ENCODE data around the gene FBXL5.

The FBXL5 gene

DNA sequence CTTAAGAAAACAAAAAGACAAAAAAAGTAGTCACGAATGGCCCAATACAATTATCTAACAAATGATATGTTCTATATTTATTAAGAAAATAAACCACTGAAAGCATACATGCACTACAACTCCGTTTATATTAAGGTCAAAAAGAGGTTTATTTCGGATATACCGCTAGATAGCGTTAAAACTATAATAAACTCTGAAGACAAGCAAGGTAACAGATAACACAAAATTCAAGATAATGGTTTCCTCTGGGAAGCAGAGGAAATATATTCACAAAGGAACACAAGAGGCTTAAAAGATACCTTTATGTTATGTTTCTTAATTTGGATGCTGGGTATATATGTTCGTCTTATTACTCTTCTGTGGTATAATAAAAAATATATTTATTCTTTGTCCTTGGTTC is 21.7 kb upstream of the FBXL5 start:
- no peak for DNase-seq (ENCODE audit: low read depth)

DNA sequence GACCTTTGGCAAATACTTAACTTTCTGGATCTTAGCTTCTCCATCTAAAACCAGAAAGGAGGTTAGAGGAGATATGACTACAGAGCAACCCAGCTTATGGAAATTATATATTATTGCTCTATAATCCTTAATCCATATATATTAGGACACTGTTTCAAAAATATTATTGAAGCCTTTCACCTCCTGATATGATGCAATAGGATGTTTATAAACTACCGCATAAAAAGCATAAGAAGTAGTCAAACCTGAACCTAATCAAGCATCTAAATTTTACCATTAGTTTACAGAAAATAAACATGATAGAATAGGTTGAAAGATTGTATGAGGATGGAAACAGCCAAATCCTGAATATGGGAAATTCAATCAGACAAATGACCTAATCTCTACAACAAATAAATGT is 20.9 kb upstream of the FBXL5 start:
- DNase-seq (ENCODE audit: low read depth) = no peak

GRCh38 chr4:15675356-15675755 is 20.2 kb upstream of the FBXL5 start:
- no peak for DNase-seq (ENCODE audit: low read depth)

GRCh38 chr4:15674926-15675325 is 19.8 kb upstream of the FBXL5 start:
- DNase-seq (ENCODE audit: low read depth) = no peak

GRCh38 chr4:15674046-15674445 is 18.9 kb upstream of the FBXL5 start:
- no peak for DNase-seq (ENCODE audit: low read depth)

- DNase-seq (ENCODE audit: low read depth) = no peak
Observed at GRCh38 chr4:15673337-15673736, 18.2 kb upstream of the FBXL5 start.

- DNase-seq (ENCODE audit: low read depth) = no peak
Observed at GRCh38 chr4:15672101-15672500, 16.9 kb upstream of the FBXL5 start.

GRCh38 chr4:15670576-15670975 is 15.4 kb upstream of the FBXL5 start:
- DNase-seq (ENCODE audit: low read depth) = no peak

DNA sequence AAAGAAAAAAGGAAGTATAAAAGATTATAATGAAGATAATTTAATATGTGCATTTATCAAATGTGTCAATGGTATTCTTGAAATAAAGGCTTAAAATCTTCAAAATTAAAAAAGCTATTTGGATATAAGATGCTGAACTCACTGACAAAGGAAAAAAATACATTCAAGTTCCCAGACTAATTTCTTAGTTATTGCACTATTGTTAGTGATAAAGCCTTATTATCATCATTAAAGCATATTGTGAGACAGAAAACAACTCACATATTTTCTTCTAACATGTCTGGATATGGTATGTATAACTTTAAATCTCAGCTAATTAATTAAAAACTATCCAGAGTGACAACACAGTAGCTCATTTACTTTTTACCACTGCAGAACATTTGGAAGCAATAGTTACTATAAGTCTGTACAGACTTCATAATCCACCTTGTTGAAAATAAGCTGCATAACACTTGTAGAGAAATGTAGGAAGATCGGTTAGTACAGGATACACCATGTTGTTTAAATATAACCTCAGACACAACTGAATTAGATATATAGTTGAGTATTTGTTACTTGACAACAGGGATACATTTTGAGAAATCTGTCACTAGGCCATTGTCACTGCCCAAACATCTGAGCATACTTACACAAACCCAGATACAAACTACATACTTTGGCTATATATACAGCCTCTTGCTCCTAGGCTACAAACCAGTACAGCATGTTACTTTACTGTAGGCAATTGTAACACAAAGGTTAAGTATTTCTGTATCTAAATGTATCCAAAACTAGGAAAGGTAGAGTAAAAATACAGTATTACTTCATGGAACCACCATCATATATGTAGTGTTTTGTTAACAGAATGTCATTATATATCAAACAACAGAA is 13.6 kb upstream of the FBXL5 start:
- DNase-seq (ENCODE audit: low read depth) = no peak

DNA sequence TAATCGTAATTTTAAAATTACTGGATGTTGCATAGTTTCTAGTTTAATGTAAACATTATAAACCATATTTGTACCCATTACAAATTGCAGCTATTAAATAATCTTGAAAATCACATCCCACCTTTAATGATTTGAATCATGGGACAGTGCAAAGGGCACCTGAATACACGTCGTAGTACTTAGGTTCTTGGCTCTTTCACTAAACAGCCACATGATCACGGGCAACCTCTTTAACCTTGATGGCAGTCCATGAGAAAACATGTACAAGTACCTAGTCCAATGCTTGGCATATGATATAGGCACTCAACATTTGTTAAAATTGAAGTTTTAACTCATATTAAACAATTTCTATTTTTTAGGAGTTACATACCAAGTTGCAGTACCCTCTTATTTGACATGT is 11.8 kb upstream of the FBXL5 start:
- DNase-seq (ENCODE audit: low read depth) = no peak

DNA sequence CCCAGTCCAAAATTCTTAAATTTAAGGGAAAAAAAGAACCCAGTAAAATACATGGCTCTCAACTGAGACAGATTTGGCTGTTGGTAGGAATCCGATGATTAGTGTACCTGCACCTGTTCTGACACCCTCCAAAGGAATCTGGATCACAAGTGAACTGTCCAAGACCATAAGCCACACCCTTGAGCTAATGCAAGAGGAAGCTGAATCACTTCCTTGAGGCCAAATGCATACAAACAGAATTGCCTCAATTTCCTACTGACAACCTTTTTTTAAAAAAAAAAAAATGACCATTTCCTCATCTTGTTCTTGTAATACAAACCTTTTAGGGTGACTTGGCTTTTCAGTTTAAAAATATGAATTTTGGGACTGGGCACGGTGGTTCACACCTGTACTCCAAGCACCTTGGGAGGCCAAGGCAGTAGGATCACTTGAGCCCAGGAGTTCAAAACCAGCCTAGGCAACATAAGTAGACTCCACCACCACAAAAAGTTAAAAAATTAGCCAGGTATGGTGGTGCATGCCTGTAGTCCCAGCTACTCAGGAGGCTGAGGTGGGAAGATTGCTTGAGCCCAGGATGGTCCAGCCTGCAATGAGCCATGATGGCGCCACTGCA is 10.7 kb upstream of the FBXL5 start:
- DNase-seq (ENCODE audit: low read depth) = no peak

DNA sequence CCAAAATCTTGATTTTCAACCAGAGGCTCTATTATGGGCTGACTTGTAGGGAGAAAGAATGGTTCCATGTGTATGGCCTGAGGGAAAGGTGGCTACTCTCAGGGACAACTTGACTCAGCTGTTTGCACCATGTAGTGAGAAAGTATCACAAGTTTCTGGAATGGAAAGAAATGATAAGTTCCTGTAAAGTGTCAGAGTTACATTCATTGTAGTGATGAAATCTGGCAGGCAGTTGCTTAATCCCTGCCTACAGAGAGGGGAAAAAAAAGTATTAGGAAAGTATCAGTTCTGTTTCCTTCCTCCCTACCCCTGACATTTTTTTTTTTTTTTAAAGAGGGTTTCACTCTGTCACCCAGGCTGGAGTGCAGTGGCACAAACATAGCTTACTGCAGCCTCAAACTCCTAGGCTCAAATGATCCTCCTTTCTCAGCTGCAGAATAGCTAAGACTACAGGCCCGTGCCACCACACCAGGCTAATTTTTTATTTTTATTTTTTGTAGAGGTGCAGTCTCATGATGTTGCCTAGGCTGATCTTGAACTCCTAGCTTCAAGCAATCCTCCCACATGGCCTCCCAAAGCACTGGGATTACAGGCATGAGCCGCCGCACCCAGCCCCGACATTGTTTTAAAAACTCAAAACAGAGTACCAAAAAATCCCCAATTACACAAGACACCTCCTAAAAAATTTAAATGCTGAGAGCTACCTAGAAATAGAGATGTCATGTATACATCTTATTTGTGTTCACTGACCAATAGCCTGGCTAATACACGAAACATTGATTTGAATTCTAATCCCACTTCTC is 4.8 kb upstream of the FBXL5 start:
- no peak for DNase-seq (ENCODE audit: low read depth)

- DNase-seq (ENCODE audit: low read depth) = no peak
Observed at GRCh38 chr4:15658781-15659180, 3.6 kb upstream of the FBXL5 start.

GRCh38 chr4:15658136-15658770 is 3.1 kb upstream of the FBXL5 start:
- no peak for DNase-seq (ENCODE audit: low read depth)

DNA sequence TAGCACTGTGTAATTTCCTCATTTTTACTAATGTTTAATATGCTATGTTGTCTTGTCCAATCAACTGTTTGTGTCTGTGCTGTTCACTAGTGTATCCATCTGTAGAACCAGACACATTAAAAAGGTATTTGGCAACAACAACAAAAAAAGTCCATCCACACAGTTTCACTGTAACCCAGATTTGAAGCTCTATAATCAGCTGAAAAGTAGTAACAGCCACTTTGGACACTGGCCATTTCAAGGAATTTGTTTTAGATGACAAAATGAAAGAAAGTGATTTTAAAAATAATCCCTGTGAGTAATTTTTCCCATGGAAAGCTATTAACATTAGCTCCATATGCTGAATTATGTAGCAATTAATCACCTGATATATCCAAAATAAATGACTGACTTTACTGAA is 2.2 kb upstream of the FBXL5 start:
- no peak for DNase-seq (ENCODE audit: low read depth)

DNA sequence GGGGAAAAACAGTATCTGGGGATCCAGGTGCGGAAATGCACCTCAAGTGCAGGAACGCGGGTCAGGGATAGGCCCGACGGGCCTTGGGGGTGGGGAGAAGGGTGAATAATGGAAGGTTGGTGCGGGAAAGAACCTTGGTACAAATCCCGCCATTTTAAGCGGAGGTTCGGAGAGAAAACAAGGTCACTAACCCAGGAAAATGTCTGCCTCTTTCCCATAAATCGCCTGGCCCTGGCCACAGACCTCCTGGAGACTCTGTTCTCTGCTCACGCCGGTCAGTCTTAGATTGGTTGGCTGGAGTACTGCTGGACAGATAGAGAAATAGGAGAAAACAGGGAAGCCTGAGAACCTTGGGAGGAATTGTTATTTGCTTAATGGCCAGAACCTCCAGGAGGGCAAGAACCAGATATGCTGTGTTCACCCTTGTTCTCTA is 897 bp upstream of the FBXL5 start:
- DNase-seq (ENCODE audit: low read depth) = no peak

GRCh38 chr4:15654593-15655222 is 449 bp downstream of the FBXL5 start:
- DNase-seq (ENCODE audit: low read depth) = peak; percentile 5

DNA sequence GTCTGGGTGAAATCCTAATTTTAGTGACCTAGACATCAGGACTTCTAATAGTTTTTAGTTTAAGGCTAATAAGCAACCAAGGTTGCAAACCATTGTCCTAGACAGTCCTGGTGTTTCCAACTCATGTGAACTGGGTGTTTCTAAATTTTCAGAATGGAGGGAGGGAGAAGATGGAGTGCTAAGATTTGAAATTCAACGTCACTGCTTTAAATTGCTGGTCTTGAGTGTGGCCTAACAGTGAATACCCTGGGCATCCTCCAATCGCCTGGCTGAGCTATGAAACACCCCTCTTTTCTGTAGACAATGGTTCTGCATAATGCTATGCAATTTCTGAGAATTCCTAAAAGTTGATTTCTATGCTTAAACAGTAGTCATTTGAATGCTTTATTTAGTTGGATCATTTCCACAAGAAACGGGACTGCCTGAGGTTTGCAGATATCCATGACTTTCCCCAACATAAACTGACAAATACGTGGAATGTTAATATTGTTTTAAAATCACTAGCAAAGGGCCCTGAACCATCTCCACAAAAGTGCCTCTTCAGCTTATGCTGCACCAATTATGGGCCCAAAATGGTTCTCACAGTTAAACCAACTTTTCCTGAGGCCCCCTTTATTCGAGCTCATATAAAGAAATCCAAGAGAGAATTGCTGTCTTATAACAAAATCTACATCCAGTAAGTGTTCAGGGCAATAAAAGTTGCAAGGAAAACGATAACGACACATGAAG is 1.1 kb downstream of the FBXL5 start:
- peak; percentile 22 for DNase-seq (ENCODE audit: low read depth)

- DNase-seq (ENCODE audit: low read depth) = no peak
Observed at GRCh38 chr4:15653420-15653819, 1.7 kb downstream of the FBXL5 start.

GRCh38 chr4:15652841-15653240 is 2.3 kb downstream of the FBXL5 start:
- no peak for DNase-seq (ENCODE audit: low read depth)

GRCh38 chr4:15652191-15652590 is 3.0 kb downstream of the FBXL5 start:
- DNase-seq (ENCODE audit: low read depth) = no peak
